ENCODE measurements around the gene KCNN4. TPM values are rescaled to one million over a fixed set of nuclear protein-coding genes. Genes with fewer than 3 reads are reported as not detected.
A peak's percentile ranks its signal among the peaks of the same experiment; 100 is the strongest.

Gene KCNN4
- total RNA-seq, 1 donor from 2014 or later: 0.43 TPM

DNA sequence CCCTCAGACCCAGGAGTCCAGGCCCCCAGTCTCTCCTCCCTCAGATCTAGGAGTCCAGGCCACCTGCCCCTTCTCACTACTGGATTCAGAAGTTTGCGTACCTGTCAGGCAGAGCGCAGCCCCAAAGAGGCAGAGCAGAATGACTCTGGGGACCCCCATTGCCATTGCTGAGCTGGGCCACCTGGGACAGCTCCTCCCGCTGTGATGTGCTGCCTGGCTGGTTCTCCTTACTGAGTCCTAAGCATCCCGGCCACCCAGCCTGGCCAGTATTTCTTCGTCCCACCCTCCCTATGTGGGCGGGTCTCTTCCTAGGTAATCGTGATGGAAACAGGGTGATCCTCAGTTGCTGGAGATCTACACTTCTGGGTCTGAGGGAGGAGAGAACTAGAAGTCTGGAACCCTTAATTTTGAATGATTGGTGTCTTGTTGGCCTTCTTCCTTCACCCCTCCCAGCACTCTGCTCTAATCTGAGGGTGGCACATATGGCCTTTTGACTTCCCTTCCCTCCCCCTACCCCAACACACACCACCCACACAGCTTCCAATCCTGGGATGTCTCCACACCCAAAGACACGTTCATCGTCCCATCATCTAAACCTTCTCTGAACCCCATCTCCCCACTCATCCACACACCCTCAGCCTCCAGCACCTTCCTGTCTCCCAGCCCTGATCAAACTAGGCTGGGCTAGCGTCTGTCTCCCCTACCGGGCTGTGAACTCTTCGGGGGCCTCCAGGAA is 21.6 kb upstream of the KCNN4 start, which contains the start of gene LYPD5:
Gene LYPD5 (minus strand): TSS at position 232 of the 736 bp plus-strand sequence. CDS start 67 bp downstream, at position 165.
- DNase-seq (ENCODE audit: low spot score): no peak
- intact Hi-C loops (cut with DNase I): no loop called here

DNA sequence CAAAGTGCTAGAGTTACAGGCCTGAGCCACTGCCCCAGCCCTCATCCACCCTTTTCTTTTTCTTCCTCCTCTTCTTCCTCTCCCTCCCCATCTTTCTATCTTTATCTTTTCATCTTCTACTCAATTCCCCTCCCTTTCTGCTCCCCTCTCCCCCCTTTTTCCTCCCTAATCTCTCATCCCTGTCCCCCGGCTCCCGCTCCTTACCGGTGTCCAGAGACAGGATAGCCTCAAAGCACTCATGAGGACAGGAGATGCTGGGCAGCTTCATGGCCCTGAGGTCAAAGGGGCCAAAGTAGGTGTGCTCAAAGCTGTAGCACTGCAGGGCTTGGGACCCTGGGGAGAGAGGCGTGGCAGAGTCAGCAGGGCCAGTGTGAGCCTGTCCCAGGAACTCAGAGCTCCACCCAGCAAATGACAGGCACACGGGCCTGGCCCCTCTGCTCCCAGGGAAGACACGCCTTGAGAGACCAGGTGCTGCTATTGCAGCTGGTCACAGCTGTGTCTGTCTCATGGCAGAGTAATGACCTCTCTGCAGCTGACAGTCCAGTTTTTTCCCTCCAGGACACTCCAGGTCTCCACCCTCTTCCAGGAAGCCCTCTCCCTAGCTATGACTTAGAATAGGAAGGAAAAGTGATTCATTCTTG is 18.8 kb upstream of the KCNN4 start:
- intact Hi-C loops (cut with DNase I): no loop called here
- no peak for DNase-seq (ENCODE audit: low spot score)

DNA sequence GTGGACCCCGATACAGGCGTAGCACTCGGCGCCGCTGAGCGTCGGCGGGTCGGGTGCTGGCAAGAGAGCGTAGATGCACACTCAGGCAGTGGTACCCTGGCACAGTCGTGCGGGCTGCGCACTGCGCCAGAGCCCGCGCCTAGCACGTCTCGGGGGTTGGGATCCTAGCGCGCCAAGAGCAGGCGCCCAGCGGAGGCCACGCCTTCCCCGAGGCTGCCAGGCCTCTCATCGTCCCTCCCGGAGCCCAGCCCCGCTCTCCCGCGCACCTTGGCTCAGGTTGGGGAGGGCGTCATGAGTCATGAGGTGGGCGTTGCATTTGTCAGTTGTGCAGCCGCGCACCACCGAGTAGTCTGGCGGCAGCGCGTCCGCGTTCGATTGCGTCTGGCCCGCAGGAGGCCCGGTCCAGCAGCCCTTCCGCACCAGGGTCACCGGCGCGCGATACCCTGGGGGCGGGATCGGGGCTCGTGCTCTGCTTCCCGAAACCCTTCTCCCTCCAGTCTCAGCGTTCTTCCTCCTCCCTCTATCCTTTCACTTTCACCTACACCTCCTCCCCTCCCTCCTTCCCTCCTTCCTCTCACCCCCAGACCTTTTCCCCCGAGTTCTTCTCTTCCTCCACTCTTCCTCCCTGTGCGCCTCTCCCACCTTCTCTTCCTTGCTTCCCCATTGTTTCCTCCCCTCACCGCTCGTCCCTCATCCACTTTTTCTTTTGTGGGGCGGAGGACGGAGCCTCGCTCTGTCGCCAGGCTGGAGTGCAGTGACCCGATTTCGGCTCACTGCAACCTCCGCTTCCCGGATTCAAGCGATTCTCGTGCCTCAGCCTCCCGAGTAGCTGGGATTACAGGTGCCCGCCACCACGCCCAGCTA is 18.0 kb upstream of the KCNN4 start:
- intact Hi-C loops (cut with DNase I): no loop called here
- DNase-seq (ENCODE audit: low spot score): no peak

DNA sequence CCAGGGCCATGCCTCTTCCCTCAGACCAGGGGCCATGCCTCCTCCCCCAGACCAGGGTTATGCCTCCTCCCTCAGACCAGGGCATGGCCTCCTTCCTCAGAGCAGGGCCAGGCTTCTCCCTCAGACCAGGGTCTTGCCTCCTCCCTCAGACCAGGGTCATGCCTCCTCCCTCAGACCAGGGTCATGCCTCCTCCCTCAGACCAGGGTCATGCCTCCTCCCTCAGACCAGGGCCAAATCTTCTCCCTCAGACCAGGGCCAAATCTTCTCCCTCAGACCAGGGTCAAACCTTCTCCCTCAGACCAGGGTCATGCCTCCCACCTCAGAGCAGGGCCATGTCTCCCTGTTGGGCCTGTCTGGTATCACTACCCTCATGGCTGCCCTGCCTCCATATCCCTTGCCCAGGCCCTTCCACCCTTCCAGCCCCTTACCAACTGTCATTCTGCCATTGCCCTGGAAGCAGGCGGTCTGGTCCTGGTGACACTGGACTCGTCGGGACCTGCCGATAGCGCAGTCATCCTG is 17.3 kb upstream of the KCNN4 start:
- intact Hi-C loops (cut with DNase I): no loop called here
- DNase-seq (ENCODE audit: low spot score): no peak

DNA sequence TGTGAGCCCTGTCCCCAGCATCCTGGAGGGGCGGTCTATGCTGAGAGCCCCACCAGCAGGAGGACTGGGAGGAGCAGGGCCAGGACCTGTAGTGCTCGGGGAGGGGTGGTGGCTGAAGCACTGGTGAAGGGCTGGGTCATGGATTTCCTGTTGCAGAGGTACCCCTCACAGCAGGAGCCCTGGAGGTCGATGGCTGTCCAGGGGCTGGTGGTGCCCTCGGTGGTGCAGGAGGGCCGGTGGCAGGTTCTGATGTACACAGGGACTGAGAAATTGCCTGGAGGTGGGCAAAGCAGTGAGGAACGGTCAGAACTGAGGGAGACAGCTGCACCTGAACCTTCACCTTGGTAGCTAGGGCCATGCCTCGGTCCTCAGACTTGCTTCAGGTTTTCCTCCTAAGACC is 16.8 kb upstream of the KCNN4 start:
- intact Hi-C loops (cut with DNase I): no loop called here
- no peak for DNase-seq (ENCODE audit: low spot score)

DNA sequence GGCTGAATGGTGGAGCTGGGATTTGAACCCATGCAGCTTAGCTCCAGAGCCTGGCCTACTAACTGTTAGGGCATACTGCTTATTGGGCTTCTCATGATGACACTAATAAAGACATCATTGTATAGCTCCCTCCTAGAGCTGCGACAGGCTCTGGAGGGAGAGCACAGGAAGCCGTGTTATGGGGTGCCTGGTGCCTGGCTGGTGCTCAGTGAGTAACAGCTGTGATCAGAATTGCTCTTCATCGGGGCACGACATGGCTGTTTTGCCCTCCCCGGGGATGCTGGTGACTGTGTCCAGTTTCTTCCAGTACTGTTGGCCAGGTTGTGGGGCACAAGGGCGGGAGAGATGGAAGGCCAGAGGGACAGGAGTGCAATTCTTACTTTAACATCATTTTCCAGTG is 16.3 kb upstream of the KCNN4 start:
- intact Hi-C loops (cut with DNase I): no loop called here
- no peak for DNase-seq (ENCODE audit: low spot score)

DNA sequence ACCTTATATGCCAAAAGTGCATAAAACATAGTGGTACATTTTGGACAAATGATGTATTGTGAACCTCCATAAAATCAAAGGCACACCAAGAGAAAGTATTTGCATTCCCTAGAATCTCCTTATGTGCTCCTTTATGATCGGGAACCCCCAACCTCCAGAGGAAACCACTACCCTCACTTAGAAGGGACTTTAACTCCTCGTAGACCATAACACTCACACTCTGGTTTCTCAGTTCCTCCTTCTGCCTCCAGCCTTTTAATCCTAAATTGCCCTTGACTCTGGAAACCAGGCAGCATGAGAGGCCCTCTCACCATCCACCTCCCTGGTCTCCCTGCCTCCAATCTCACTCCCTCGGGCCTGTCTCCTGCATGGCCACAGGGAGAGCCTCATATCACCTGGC is 9.8 kb upstream of the KCNN4 start:
- no peak for DNase-seq (ENCODE audit: low spot score)
- intact Hi-C loops (cut with DNase I): no loop called here

DNA sequence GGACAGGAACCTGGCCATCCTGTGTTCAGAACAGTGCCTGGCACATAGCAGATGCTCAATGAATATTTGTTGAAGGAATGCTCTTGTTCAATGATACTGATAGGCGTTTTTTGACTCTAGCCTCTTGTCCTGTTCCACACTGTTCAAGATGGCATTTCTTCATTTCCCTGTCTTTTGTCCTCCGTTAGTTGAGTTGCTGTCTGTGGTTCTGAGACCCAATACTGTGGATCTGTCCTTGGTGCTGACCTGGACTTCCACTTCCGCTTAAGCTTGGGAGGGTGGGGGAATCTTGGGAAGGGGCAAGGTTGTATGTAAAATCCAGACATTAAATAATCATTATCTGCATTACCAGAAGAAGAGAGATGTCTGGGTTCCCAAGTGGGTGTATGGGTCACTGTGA is 8.3 kb upstream of the KCNN4 start:
- peak; percentile 12 for DNase-seq (ENCODE audit: low spot score)
- intact Hi-C loops (cut with DNase I): loop anchor here (10.0 kb wide), 2 partner anchors 114 to 254 kb away; partner anchors contain the start of genes PLAUR and ZNF575

DNA sequence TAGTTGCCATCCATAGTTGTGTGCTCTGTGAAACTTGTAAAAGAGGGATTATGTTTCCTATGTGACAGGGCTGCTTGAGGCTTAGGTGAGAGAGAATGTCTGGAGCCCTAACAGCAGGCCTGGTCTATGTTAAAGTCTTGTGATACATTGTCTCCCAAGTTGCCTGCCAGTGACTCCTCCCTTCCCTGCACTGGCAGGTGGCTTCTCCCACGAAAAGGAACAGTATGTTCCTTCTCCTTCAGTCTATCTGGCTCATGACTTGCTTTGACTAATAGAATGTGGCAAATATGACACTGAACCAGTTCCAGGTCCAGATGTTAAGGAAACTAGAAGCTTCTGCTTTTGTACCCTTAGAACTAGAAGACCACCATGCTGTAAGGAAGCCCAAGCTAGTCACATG is 5.9 kb upstream of the KCNN4 start:
- intact Hi-C loops (cut with DNase I): loop anchor here (10.0 kb wide), 2 partner anchors 112 to 252 kb away; partner anchors contain the start of genes PLAUR and ZNF575
- peak; percentile 31 for DNase-seq (ENCODE audit: low spot score)

DNA sequence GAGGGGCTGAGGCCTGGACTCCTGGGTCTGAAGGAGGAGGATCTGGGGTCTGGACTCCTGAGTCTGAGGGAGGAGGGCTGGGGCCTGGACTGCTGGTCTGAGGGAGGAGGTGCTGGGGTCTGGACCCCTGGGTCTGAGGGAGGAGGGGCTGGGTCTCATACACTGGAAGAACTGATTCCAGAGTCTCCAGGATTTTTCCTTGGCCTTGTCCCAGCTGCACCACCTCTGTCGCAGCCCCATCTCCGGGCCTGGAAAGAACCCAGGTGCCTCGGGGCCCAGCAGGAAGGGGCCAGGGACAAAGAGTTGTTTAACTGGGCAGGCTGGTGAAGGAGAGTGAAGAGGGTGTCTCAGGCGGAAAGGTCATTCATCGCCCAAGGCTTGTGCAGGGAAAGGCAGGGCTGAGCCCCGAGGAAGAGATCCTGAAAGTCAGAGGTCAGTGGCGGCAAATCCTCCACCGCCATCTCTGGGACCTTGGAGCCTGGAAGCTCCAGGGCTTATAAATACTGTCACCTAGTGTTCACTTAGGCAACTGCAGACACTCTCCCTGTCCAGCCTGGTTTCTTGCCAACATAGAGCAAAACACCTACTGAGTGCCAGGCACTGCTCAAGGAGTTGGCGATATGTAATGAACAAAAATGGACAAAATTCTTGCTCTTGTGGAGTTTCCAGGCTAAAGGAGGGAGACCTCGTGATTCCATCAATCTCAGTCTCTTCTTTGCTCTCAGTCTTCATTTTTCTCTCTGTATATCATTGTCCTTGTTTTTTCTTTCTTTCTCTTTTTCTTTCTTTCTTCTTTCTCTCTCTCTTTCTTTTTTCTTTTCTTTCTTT is 4.4 kb upstream of the KCNN4 start:
- peak; percentile 79 for DNase-seq (ENCODE audit: low spot score)
- intact Hi-C loops (cut with DNase I): loop anchor here (1.0 to 10.0 kb wide), 3 partner anchors 40 to 250 kb away; partner anchors contain the start of genes PLAUR and ZNF575

DNA sequence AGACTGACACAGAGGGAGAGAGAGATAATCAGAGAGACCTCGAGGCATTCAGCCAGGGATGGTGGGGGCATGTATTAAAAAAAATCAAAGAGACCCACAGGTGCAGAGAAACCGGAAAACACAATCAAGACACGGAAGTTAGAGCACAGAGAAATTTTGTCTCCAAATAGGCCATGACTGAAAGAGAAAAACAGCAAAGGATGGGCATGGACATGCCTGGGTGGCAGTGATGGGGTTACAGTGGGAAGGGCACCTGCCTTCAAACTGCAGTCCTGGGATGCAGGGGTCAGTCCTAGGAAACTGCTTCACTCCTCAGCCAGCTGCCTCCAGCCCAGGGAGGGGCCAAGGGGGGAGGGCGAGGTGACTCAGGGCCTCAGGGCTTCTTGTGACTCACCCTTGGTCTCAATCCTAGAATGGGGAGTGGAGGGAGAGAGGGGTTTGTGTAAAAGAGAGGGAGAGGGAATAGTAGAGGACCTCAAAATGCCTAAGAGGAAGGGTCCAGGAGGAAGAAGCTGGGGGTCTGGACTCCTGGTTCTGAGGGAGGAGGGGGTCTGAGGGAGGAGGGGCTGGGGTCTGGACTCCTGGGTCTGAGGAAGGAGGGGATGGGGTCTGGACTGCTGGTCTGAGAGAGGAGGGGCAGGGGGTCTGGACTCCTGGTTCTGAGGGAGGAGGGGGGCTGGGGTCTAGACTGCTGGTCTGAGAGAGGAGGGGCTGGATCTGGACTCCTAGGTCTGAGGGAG is 3.6 kb upstream of the KCNN4 start:
- peak; percentile 70 for DNase-seq (ENCODE audit: low spot score)
- intact Hi-C loops (cut with DNase I): loop anchor here (10.0 kb wide), 2 partner anchors 110 to 250 kb away; partner anchors contain the start of genes PLAUR and ZNF575

DNA sequence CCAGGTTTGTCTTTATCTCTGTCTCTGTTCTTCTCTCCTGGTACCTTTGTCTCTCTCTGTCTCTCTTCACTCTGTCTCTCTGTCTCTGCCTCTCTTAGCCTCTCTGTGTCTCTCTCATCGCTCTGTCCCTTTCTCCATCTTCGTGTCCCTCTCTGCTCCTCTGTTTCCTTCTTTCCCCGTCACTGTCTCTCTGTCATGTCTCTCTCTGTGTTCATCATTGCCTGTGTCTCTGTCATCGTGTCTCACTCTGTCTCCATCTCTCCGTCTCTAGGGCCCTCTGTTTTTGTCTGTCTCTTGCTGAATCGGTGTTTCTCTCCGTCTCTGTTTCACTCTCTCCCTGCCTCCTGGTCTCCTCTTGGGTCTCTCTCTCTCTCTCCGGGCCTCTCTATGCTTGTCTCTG is 2.9 kb upstream of the KCNN4 start:
- no peak for DNase-seq (ENCODE audit: low spot score)
- intact Hi-C loops (cut with DNase I): loop anchor here (10.0 kb wide), 2 partner anchors 109 to 249 kb away; partner anchors contain the start of genes PLAUR and ZNF575

DNA sequence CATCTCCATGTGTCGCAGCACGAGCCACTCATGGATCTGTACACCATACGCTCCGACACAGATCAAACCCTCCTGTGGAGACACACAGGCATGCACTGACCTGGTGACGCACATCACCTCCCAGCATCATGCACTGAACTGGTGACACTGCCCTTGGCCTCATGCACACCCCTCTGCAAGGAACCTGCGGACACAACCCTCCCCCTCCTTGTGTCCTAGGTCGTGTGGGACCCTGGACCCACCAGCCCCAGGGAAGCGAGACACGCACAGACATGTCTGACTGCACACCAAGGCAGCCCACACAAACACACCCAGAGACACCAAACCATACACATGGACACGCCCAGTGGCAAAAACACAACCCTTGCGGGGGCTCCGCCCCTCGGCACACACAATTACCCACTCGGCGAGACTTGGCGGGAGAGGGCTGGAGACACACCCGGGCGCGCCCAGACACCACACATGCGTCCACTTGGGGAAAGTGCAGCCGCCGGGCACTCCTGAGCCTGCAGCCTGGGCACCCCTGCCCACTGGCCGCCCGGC is 2.0 kb upstream of the KCNN4 start:
- peak; percentile 61 for DNase-seq (ENCODE audit: low spot score)
- intact Hi-C loops (cut with DNase I): loop anchor here (10.0 kb wide), 2 partner anchors 108 to 248 kb away; partner anchors contain the start of genes PLAUR and ZNF575

DNA sequence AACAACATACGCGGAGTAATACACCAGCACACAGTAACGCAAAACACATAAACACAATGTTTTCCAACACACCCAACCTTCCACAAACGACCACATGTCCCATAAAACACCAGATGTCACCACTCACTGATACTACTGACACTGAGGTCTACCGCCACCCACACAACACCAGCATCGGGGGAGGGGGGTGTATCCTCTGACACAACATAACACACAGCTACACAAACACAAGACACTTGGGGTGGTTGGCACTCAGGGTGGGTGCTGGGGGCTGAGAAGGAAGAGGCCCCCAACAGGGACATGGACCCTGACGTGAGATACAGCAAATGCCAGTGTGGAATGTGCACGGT is 1.5 kb upstream of the KCNN4 start:
- intact Hi-C loops (cut with DNase I): loop anchor here (10.0 kb wide), 2 partner anchors 107 to 247 kb away; partner anchors contain the start of genes PLAUR and ZNF575
- peak; percentile 51 for DNase-seq (ENCODE audit: low spot score)

DNA sequence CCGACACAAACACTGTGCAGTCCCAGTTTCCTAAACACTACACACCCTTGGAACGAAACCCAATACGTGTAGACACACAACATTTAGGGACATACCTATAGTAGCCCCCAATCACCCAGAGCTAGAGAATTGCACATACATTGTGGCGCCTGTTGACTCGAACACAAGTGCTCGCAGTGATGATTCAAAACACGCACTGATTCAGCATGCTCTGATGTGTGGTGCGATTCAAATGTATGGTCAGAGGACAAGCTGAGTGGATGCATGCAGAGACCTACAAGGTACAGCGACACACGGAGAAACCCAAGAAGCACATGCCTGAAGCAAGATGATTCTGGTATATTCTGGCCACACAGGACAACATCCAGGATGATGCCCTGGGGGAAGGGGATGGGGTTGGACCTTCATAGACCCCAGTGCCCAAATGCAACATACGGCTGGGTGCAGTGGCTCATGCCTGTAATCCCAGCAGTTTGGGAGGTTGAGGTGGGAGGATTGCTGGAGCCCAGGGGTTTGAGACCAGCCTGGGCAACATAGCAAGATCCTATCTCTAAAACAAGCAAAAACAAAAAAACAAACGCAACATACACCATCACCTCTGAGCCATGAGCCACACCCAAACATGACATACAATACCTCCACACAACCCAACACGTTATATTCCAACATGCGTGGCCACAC is 997 bp upstream of the KCNN4 start:
- DNase-seq (ENCODE audit: low spot score): peak; percentile 2
- intact Hi-C loops (cut with DNase I): loop anchor here (10.0 kb wide), 2 partner anchors 107 to 247 kb away; partner anchors contain the start of genes PLAUR and ZNF575

DNA sequence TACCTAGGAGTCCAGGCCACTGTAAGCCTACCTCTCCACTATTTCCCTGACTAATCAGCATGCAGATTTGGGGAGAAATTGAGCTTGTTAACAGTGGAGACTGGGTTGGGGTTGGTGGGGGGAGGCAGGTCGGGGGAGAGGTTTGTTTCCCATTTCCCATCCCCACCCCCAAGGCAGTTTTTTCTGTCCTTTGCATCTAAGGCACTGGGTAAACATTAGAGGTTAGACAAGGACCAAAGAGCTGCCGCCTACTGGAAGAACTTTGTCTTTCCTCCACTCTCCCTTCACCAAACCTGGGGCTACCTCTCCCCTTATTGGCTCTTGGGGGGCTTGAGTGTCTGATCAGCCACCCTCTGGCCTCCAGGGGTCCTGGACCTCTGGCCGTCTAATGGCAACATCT is 953 bp downstream of the KCNN4 start:
- intact Hi-C loops (cut with DNase I): loop anchor here (10.0 kb wide), 2 partner anchors 105 to 245 kb away; partner anchors contain the start of genes PLAUR and ZNF575
- no peak for DNase-seq (ENCODE audit: low spot score)

All from cardiac septum (tissue), 1 donor.